Keratinocyte (primary cell): Measurements from ENCODE around the gene POU2AF2. TPM values are rescaled to one million over a fixed set of nuclear protein-coding genes. Genes with fewer than 3 reads are reported as not detected.
"Not testable (repeated sequence)": the region's sequence is repeated elsewhere in the genome, so short reads cannot be mapped to it uniquely, and the experiment has no call there.

Experiments
- DNase-seq: peaks from one replicate; pipeline ENCODE4 v3.0.0-alpha.2; 2011; ENCODE audit warnings: low read depth, missing footprints, low spot score
- FAIRE-seq: peaks from 2 replicates; lab custom pipeline; 2011; peaks lifted over from hg19 to GRCh38; lab: Jason Lieb, UNC
- H2AFZ ChIP-seq: 2 replicates; pipeline ENCODE4 v1.6.0; 2012; ENCODE audit warnings: low read length, control low read depth, inconsistent platforms; ENCODE audit not compliant: control insufficient read depth
- H3K27ac ChIP-seq: 2 replicates; pipeline ENCODE4 v1.5.1; 2011; ENCODE audit warnings: low read length; ENCODE audit not compliant: control insufficient read depth, insufficient read depth
- H3K27me3 ChIP-seq: 3 replicates; pipeline ENCODE4 v1.6.0; 2011; ENCODE audit warnings: low read length; ENCODE audit not compliant: control insufficient read depth, insufficient read depth; ENCODE audit errors: extremely low read depth
- H3K36me3 ChIP-seq, 2 experiments: 2 replicates in 1 of 2; 3 replicates in 1 of 2; pipeline ENCODE4 v1.5.1; 2011; ENCODE audit warnings: low read length in 2 of 2, mild to moderate bottlenecking in 1 of 2; ENCODE audit not compliant: control insufficient read depth in 2 of 2, insufficient read depth in 2 of 2; ENCODE audit errors: extremely low read depth in 1 of 2
- H3K4me1 ChIP-seq: 3 replicates; pipeline ENCODE4 v1.5.1; 2011; ENCODE audit warnings: low read length; ENCODE audit not compliant: control insufficient read depth, insufficient read depth; ENCODE audit errors: extremely low read depth
- H3K4me2 ChIP-seq: 3 replicates; pipeline ENCODE4 v1.6.0; 2011; ENCODE audit warnings: low read depth, low read length; ENCODE audit not compliant: control insufficient read depth, insufficient read depth; ENCODE audit errors: extremely low read depth
- H3K4me3 ChIP-seq, 3 experiments: fragments of 200-600 bp in 1 of 3; sonication (generic) in 1 of 3; 2 replicates in 2 of 3; 3 replicates in 1 of 3; pipeline ENCODE4 v1.5.1; 2011 to 2016; ENCODE audit warnings: low read length in 3 of 3, mild to moderate bottlenecking in 3 of 3, control low read depth in 2 of 3, inconsistent platforms in 1 of 3, low read depth in 1 of 3, mixed read lengths in 1 of 3, mixed run types in 1 of 3, moderate library complexity in 1 of 3; ENCODE audit not compliant: control insufficient read depth in 2 of 3, insufficient read depth in 2 of 3; ENCODE audit errors: extremely low read depth in 1 of 3
- H3K79me2 ChIP-seq: 2 replicates; pipeline ENCODE4 v1.6.0; 2012; ENCODE audit warnings: low read length; ENCODE audit not compliant: control insufficient read depth, insufficient read depth
- H3K9ac ChIP-seq: 3 replicates; pipeline ENCODE4 v1.6.0; 2011; ENCODE audit warnings: low read length; ENCODE audit not compliant: control insufficient read depth, insufficient read depth; ENCODE audit errors: extremely low read depth
- H3K9me1 ChIP-seq: 3 replicates; pipeline ENCODE4 v1.6.0; 2011; ENCODE audit warnings: low read length; ENCODE audit not compliant: control insufficient read depth, insufficient read depth; ENCODE audit errors: extremely low read depth
- H3K9me3 ChIP-seq: 2 replicates; pipeline ENCODE4 v1.5.1; 2012; ENCODE audit warnings: low read depth, low read length; ENCODE audit not compliant: control insufficient read depth
- H4K20me1 ChIP-seq: 3 replicates; pipeline ENCODE4 v1.6.0; 2011; ENCODE audit warnings: low read length; ENCODE audit not compliant: control insufficient read depth, insufficient read depth; ENCODE audit errors: extremely low read depth
- EZH2 ChIP-seq: IDR thresholded peaks from one replicate; pipeline ENCODE4 v1.6.1; 2012; ENCODE audit warnings: inconsistent platforms, mild to moderate bottlenecking, low read length, moderate library complexity
- dilution Hi-C: fragments of 300-500 bp; cut with MboI; formaldehyde crosslinking; loops from one replicate; pipeline ENCODE4 v1.7.0; 2020; ENCODE audit warnings: low sequenced_read_pairs; ENCODE audit not compliant: extremely low pct_ligation_motif_present
- polyA plus RNA-seq, 5 experiments: library from polyadenylated mRNA; depleted of rRNA in 3 of 5; stranded (reverse) in 3 of 5; stranded (forward) in 1 of 5; unstranded in 1 of 5; fragments of >200 nt; gene quantifications; 1 replicate in 1 of 5; 2 replicates in 3 of 5; 3 replicates in 1 of 5; pipeline versions ENCODE4 v1.2.1 to v1.2.3, GENCODE V29; 2011 to 2012; ENCODE audit warnings: missing spikeins in 2 of 5, low read depth in 1 of 5, low replicate concordance in 1 of 5
- TF ChIP-seq, protein P1 (sequence below), 3 experiments: IDR thresholded peaks in 1 of 3; conservative IDR thresholded peaks in 1 of 3; optimal IDR thresholded peaks in 1 of 3; 2 replicates in 2 of 3; 3 replicates in 1 of 3; pipeline versions ENCODE3 to v1.5.1; 2011; ENCODE audit warnings: low read length in 3 of 3, mild to moderate bottlenecking in 3 of 3, moderate library complexity in 2 of 3, control low read depth in 1 of 3, inconsistent platforms in 1 of 3; ENCODE audit not compliant: insufficient read depth in 2 of 3; ENCODE audit errors: extremely low read depth in 1 of 3

The POU2AF2 gene
- polyA plus RNA-seq, 1 donor (not counting 4 experiments of a cell fraction or from before 2014, with no cell fraction given) = not detected

DNA sequence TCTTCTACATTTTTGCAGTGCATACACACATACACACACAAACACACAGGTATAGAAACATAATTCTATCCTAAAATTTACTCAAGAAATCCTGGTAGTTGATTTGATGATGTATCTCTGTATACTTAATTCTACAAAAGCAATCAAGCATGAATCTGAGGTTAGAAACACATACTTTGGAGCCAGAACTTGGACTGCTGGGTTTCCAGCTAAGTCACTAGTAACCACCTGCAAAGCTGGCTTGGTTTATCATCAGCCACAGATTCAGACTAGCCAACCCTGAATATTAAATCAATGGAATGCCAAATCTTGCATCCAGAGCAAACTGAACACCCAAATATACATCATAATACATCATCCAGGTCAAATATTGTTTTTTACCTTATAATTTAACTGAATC lies 24.8 kb upstream of the POU2AF2 start:
- no peaks in the 10 kb centered on the region for H4K20me1 ChIP-seq
- dilution Hi-C loops = no loop called here
- no peaks in the 10 kb centered on the region for H3K79me2 ChIP-seq

DNA sequence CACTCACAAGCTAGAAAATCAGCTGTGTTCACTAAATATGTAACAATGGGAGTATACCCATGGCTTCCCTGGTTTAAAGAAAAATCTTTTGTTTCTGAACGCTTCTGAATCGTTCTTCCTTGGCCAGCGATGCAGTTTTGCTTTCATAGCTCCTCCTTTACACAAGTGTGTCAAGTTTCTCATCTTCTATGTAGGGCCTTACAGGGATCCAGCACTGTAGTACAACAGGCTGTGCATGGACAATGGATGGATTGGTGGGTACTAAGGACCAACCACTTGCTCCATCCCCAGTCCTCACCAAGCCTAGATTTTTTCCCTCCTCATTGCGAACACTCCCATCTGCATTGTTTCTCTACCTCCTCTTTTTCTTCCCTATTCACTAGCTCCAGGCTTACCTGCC lies 24.3 kb upstream of the POU2AF2 start:
- dilution Hi-C loops = no loop called here
- TF ChIP-seq, protein P1, sequence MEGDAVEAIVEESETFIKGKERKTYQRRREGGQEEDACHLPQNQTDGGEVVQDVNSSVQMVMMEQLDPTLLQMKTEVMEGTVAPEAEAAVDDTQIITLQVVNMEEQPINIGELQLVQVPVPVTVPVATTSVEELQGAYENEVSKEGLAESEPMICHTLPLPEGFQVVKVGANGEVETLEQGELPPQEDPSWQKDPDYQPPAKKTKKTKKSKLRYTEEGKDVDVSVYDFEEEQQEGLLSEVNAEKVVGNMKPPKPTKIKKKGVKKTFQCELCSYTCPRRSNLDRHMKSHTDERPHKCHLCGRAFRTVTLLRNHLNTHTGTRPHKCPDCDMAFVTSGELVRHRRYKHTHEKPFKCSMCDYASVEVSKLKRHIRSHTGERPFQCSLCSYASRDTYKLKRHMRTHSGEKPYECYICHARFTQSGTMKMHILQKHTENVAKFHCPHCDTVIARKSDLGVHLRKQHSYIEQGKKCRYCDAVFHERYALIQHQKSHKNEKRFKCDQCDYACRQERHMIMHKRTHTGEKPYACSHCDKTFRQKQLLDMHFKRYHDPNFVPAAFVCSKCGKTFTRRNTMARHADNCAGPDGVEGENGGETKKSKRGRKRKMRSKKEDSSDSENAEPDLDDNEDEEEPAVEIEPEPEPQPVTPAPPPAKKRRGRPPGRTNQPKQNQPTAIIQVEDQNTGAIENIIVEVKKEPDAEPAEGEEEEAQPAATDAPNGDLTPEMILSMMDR (optimal IDR thresholded peaks at IDR 0.05 in 1 of 3, IDR thresholded peaks at IDR 0.05 in 1 of 3, conservative IDR thresholded peaks at IDR 0.05 in 1 of 3; ENCODE audit: extremely low read depth in 1 of 3, insufficient read depth in 2 of 3, low read length in 3 of 3) = no peak
- no peak for TF ChIP-seq EZH2
- no peaks in the 10 kb centered on the region for H3K9me1 ChIP-seq
- no peaks in the 10 kb centered on the region for H3K79me2 ChIP-seq
- no peak overlapping the region for H3K9ac ChIP-seq
- DNase-seq = no peak
- H3K4me1 ChIP-seq = no peaks in the 10 kb centered on the region
- no peak overlapping the region for H3K27ac ChIP-seq
- H3K36me3 ChIP-seq = no peaks in the 10 kb centered on the region
- H3K4me3 ChIP-seq = no peak overlapping the region
- no peak overlapping the region for H2AFZ ChIP-seq
- H3K27me3 ChIP-seq = no peaks in the 10 kb centered on the region
- no peaks in the 10 kb centered on the region for H3K9me3 ChIP-seq
- no peaks in the 10 kb centered on the region for H4K20me1 ChIP-seq
- no peak overlapping the region for H3K4me2 ChIP-seq
- FAIRE-seq = no peak

More for the DNA sequence above, 24.8 kb upstream of the POU2AF2 start:
- Histone ChIP-seq H3K27ac (no peak overlapping the region), H3K4me1 (no peaks in the 10 kb centered on the region), H3K9ac (no peak overlapping the region), H3K9me3 (no peaks in the 10 kb centered on the region), H3K4me2 (no peak overlapping the region), H3K27me3 (no peaks in the 10 kb centered on the region), H3K36me3 (no peaks in the 10 kb centered on the region), H2AFZ (no peak overlapping the region), H3K9me1 (no peaks in the 10 kb centered on the region), H3K4me3 (no peak overlapping the region)
- TF ChIP-seq, protein P1 (optimal IDR thresholded peaks at IDR 0.05 in 1 of 3, IDR thresholded peaks at IDR 0.05 in 1 of 3, conservative IDR thresholded peaks at IDR 0.05 in 1 of 3; ENCODE audit: extremely low read depth in 1 of 3, insufficient read depth in 2 of 3, low read length in 3 of 3) = no peak
- no peak for FAIRE-seq
- DNase-seq = no peak

- dilution Hi-C loops, H3K4me3 ChIP-seq, H3K4me2 ChIP-seq, H3K27ac ChIP-seq, H3K9me3 ChIP-seq, H3K4me1 ChIP-seq, H2AFZ ChIP-seq, H3K27me3 ChIP-seq, H3K9ac ChIP-seq, H3K9me1 ChIP-seq, FAIRE-seq, H3K36me3 ChIP-seq, DNase-seq, H3K79me2 ChIP-seq, H4K20me1 ChIP-seq: not testable (repeated sequence)
Observed at GRCh38 chr11:111221936-111222335, 23.6 kb upstream of the POU2AF2 start.

- DNase-seq, H3K4me2 ChIP-seq, H3K4me1 ChIP-seq, H3K9me3 ChIP-seq, H3K9me1 ChIP-seq, H3K36me3 ChIP-seq, H4K20me1 ChIP-seq, H3K27me3 ChIP-seq, H3K79me2 ChIP-seq, H3K27ac ChIP-seq, H2AFZ ChIP-seq, H3K9ac ChIP-seq, FAIRE-seq, H3K4me3 ChIP-seq, dilution Hi-C loops: not testable (repeated sequence)
Observed at GRCh38 chr11:111222821-111223455, 22.6 kb upstream of the POU2AF2 start.
